Retinal pigment epithelial cell (primary cell): ENCODE results near the gene TENM3.

Experiments used
- DNase-seq: peaks from one replicate; pipeline ENCODE4 v3.0.0-alpha.2; 2010; ENCODE audit warnings: low read depth
- H3K4me3 ChIP-seq: 2 replicates; pipeline ENCODE4 v1.5.1; 2011; ENCODE audit warnings: mild to moderate bottlenecking, low read length, control low read depth, moderate library complexity
- TF ChIP-seq, protein P1 (sequence below): conservative IDR thresholded peaks from 2 replicates; pipeline ENCODE4 v1.5.1; 2011; ENCODE audit warnings: low read depth, low read length, control low read depth, inconsistent platforms

The TENM3 gene

DNA sequence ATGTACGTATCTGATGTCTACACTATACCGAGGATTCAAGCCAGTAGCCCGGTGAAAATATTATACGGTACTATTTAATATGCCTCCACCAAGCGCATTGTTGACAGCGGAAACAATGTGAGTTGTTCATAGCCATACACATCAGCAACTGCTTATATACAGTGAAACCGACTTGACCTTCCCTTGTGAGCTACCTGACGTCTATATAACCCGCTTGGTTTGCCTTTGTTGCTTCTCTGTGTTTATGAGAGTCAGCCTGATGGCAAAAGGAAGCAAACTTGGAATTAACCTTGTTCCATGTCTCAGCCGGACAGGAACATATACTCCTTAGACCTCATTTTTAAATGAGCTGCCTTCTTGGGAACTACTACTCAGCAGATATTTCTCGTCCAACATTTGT is 462.2 kb downstream of the TENM3 start:
- H3K4me3 ChIP-seq = no peak overlapping the region
- no peak for DNase-seq
- TF ChIP-seq, protein P1, sequence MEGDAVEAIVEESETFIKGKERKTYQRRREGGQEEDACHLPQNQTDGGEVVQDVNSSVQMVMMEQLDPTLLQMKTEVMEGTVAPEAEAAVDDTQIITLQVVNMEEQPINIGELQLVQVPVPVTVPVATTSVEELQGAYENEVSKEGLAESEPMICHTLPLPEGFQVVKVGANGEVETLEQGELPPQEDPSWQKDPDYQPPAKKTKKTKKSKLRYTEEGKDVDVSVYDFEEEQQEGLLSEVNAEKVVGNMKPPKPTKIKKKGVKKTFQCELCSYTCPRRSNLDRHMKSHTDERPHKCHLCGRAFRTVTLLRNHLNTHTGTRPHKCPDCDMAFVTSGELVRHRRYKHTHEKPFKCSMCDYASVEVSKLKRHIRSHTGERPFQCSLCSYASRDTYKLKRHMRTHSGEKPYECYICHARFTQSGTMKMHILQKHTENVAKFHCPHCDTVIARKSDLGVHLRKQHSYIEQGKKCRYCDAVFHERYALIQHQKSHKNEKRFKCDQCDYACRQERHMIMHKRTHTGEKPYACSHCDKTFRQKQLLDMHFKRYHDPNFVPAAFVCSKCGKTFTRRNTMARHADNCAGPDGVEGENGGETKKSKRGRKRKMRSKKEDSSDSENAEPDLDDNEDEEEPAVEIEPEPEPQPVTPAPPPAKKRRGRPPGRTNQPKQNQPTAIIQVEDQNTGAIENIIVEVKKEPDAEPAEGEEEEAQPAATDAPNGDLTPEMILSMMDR = no peak

DNA sequence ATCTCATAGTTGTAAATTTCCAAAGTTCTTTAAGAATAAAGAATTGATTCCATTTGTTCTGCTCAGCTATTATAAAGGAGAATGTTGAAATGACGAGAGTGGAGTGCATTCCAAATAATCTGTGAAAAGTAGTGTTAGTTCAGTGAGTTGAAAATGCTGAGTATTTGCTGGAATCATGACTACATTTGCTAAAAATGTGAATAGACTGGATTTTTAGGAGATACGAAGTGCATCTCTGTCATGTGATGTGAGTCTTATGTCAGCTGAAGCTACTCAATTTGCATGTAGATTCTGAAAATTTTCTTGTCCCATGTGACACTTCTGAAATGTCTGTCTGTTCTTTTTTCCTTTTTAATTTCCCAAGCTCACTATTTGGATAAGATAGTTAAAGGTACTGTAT is 468.0 kb downstream of the TENM3 start:
- no peak for DNase-seq
- TF ChIP-seq, protein P1 = no peak
- no peak overlapping the region for H3K4me3 ChIP-seq

DNA sequence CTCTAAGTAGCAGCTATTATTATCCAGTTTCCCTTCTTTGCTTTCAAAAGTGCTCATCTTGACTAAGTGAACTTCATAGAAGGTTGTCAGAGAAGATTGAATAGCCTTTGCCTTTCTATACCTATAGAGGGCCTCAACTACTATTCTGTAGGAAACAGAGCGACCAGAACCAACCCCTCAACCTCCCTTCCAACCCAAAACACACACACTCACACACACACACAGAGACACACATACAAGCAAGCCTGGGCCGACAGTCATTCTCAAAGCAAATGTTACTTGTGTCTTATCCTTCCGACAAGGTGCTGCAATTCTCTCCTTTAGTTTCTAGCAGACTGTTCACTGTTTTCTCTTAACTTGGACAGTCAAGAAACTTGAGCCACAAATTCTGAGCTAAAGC is 472.3 kb downstream of the TENM3 start:
- TF ChIP-seq, protein P1 = no peak
- no peak overlapping the region for H3K4me3 ChIP-seq
- no peak for DNase-seq

DNA sequence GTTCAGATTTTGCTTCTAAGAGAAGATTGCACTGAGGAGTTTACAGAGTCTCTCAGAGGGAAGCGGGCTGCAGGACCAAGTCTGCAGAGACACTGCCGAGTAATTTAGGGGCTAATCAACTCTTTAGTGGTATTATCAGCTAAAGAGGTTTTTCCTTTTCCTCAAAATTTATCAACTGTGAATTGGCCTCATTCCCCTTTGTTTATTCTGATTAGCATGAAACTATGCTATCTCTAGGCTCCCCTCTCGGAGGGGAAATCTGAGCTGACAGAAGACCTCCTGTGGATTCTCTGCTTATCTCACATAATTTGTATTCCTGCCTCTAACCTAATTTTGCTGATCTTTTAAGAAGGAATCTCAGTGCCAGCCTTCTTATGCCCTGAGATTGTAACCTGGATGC is 473.0 kb downstream of the TENM3 start:
- TF ChIP-seq, protein P1 = no peak
- H3K4me3 ChIP-seq = no peak overlapping the region
- no peak for DNase-seq

DNA sequence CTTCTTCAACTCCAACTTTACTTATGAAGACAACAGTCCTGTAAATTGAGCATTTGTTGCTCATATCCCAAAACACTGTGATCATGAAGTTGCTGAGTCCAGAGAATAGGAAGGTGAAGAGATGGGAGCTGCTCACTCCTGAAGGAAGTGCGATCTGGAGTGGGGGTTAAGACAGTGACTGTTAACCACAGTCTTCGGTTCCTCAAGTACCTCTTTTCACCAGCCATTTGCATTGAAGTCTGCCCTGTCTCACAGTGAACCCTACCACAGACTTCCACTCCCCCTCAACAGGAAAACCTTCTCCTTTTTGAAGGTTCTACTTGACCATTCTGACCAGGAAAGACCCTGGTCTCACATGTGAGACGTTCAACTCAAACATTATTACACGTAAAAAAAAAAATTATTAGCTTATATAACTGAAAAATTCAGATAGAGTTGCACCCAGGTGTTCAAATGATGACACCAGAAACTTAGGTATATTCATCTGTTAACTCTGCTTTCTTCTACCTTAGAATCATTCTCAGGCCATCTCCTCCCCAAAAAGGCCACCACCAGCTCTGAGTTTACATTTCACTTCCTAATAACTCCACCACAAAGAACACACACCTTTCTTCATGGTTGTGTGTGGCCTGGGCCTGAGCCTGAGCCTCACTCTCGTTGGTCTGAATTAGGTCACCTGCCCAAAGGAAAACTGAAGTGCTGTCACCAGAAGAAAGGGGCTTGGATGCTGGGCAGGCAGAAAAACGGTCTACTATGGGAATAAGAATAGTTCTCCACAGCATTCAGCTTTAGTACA is 474.8 kb downstream of the TENM3 start:
- no peak overlapping the region for H3K4me3 ChIP-seq
- TF ChIP-seq, protein P1 = no peak
- DNase-seq = no peak

DNA sequence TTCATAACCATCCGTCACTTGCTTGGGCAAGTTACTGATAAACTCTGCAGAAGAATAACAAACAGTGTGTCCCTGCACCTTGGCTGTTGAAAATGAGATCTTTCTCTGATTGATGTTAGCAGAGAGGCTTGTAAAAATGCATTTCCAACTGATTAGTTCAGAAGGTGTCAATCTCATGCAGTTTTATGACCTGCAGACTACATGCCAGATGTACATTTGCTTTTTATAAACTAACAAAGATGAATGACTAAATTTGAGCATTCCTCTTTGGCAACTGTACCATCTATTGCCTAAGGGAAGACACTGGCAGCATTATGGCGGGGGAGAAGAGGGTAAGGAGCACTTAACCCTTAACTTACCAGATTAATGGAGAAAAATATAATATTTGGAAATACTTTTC is 481.2 kb downstream of the TENM3 start:
- no peak for DNase-seq
- H3K4me3 ChIP-seq = no peak overlapping the region
- TF ChIP-seq, protein P1 = no peak

DNA sequence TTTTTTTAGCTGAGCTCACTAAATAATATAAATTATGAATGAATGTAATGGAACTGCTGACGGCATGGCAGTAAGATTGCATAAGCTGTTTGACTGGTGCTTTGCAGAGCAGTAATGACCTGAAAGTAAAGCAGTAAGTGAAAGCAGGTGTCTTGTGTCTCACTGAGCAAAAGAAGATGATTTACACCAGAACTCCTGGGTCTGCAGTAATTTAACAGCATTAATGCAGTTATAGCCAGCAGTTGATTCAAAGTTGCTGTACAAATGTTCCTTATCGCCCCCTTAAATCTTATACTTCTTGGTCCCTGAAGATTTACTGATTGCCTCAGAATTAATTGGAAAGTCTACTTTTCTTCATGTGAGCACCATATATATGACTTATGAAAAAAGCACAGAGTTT is 486.3 kb downstream of the TENM3 start:
- TF ChIP-seq, protein P1 = no peak
- no peak overlapping the region for H3K4me3 ChIP-seq
- no peak for DNase-seq
